C4-2B (cell line): ENCODE data around the gene H6PD.

Source experiments
- H3K27ac ChIP-seq: fragments of 450-650 bp; 2 replicates; pipeline ENCODE4 v1.5.1; 2017
- CTCF ChIP-seq: fragments of 450-650 bp; conservative IDR thresholded peaks from 2 replicates; pipeline ENCODE4 v1.5.1; 2017; ENCODE audit warnings: mild to moderate bottlenecking
- ZFX ChIP-seq: fragments of 450-650 bp; IDR thresholded peaks from 2 replicates; pipeline ENCODE4 v1.6.1; 2017

The H6PD gene

GRCh38 chr1:9262096-9262986 lies 27.8 kb downstream of the H6PD start:
- TF ChIP-seq CTCF (no peak), ZFX (no peak)
- H3K27ac ChIP-seq, result no peak overlapping the region

GRCh38 chr1:9263276-9263855 lies 28.8 kb downstream of the H6PD start:
- TF ChIP-seq ZFX, result no peak
- TF ChIP-seq CTCF, result no peak

GRCh38 chr1:9263984-9264872 lies 29.7 kb downstream of the H6PD start:
- TF ChIP-seq ZFX (no peak), CTCF (no peak)
- H3K27ac ChIP-seq, result no peak overlapping the region

More at GRCh38 chr1:9263276-9263855, 28.8 kb downstream of the H6PD start:
- no peak overlapping the region for H3K27ac ChIP-seq

GRCh38 chr1:9265037-9265436 lies 30.5 kb downstream of the H6PD start:
- no peak overlapping the region for H3K27ac ChIP-seq
- TF ChIP-seq ZFX (no peak), CTCF (no peak)

- no peak overlapping the region for H3K27ac ChIP-seq
- TF ChIP-seq CTCF, result no peak
- TF ChIP-seq ZFX, result no peak
These were observed 31.4 kb downstream of the H6PD start for GRCh38 chr1:9265968-9266367.

- H3K27ac ChIP-seq, result no peak overlapping the region
- peak; percentile 73 for TF ChIP-seq CTCF
- TF ChIP-seq ZFX, result no peak
These were observed 32.7 kb downstream of the H6PD start for GRCh38 chr1:9267352-9267686.
